ENCODE results near the gene RNF121.
A peak's percentile ranks its signal among the peaks of the same experiment; 100 is the strongest.

The RNF121 gene

GRCh38 chr11:71927820-71928736 lies 768 bp upstream of the RNF121 start, which contains the start of gene XNDC1N:
TSS of gene XNDC1N (minus strand) at chr11:71928594. CDS start at chr11:71923353, 5,241 bp downstream.
- DNase-seq = peak; percentile 89
- Histone ChIP-seq H3K79me2 (ENCODE audit: low read length) (peaks cover 54% of the 10 kb centered on the region), H3K27me3 (replicated peaks; ENCODE audit: insufficient read depth, low read length) (no peaks in the 10 kb centered on the region), H3K27ac (ENCODE audit: low read length) (peak within 1 kb of the TSS; percentile 95), H3K4me3 (ENCODE audit: low read length) (peak within 1 kb of the TSS; percentile 94), H3K9me3 (replicated peaks; ENCODE audit: insufficient read depth, low read length) (no peaks in the 10 kb centered on the region), H2AFZ (ENCODE audit: low read length) (peak within 1 kb of the TSS; percentile 92), H3F3A (ENCODE audit: insufficient read depth, low read length) (peaks cover 4% of the 10 kb centered on the region), H3K4me2 (ENCODE audit: low read depth, low read length) (peak within 1 kb of the TSS; percentile 83), H3K36me3 (replicated peaks; ENCODE audit: insufficient read depth, low read length) (no peaks in the 10 kb centered on the region), H3K9ac (ENCODE audit: low read length) (peak within 1 kb of the TSS; percentile 95), H3K9me2 (replicated peaks; ENCODE audit: insufficient read depth, low read length) (no peaks in the 10 kb centered on the region), H3K4me1 (ENCODE audit: low read length) (peaks cover 11% of the 10 kb centered on the region), H4K20me1 (ENCODE audit: insufficient read depth, low read length) (no peaks in the 10 kb centered on the region)
- TF ChIP-seq EZH2 (optimal IDR thresholded peaks at IDR 0.05; ENCODE audit: low read depth, low read length) = no peak
- TF ChIP-seq CTCF (IDR thresholded peaks at IDR 0.05; ENCODE audit: low read length) = no peak
- no peak for TF ChIP-seq EZH2phosphoT487 (IDR thresholded peaks at IDR 0.05; ENCODE audit: low read length)

- Histone ChIP-seq H3K9ac (ENCODE audit: low read length) (peak overlapping the region; percentile 95), H3K4me2 (ENCODE audit: low read depth, low read length) (peak overlapping the region; percentile 83), H3K27ac (ENCODE audit: low read length) (no peak overlapping the region), H4K20me1 (ENCODE audit: insufficient read depth, low read length) (no peaks in the 10 kb centered on the region), H3K4me3 (ENCODE audit: low read length) (peak overlapping the region; percentile 94), H3F3A (ENCODE audit: insufficient read depth, low read length) (peaks cover 4% of the 10 kb centered on the region), H3K4me1 (ENCODE audit: low read length) (peaks cover 11% of the 10 kb centered on the region), H3K36me3 (replicated peaks; ENCODE audit: insufficient read depth, low read length) (no peaks in the 10 kb centered on the region), H3K9me3 (replicated peaks; ENCODE audit: insufficient read depth, low read length) (no peaks in the 10 kb centered on the region), H3K79me2 (ENCODE audit: low read length) (peaks cover 68% of the 10 kb centered on the region), H3K27me3 (replicated peaks; ENCODE audit: insufficient read depth, low read length) (no peaks in the 10 kb centered on the region), H2AFZ (ENCODE audit: low read length) (peak overlapping the region; percentile 92), H3K9me2 (replicated peaks; ENCODE audit: insufficient read depth, low read length) (no peaks in the 10 kb centered on the region)
- TF ChIP-seq EZH2phosphoT487 (IDR thresholded peaks at IDR 0.05; ENCODE audit: low read length) (no peak), CTCF (IDR thresholded peaks at IDR 0.05; ENCODE audit: low read length) (no peak), EZH2 (optimal IDR thresholded peaks at IDR 0.05; ENCODE audit: low read depth, low read length) (no peak)
- no peak for DNase-seq
Measured at GRCh38 chr11:71929491-71929890, 645 bp downstream of the RNF121 start.

GRCh38 chr11:71930556-71931244 lies 1.9 kb downstream of the RNF121 start:
- Histone ChIP-seq H3F3A (ENCODE audit: insufficient read depth, low read length) (peaks cover 4% of the 10 kb centered on the region), H3K9me2 (replicated peaks; ENCODE audit: insufficient read depth, low read length) (no peaks in the 10 kb centered on the region), H4K20me1 (ENCODE audit: insufficient read depth, low read length) (no peaks in the 10 kb centered on the region), H3K27ac (ENCODE audit: low read length) (no peak overlapping the region), H2AFZ (ENCODE audit: low read length) (no peak overlapping the region), H3K4me3 (ENCODE audit: low read length) (no peak overlapping the region), H3K9ac (ENCODE audit: low read length) (no peak overlapping the region), H3K4me2 (ENCODE audit: low read depth, low read length) (0 out of 2 replicates have a peak overlapping the region, but pooled peaks have one; percentile 4), H3K4me1 (ENCODE audit: low read length) (peaks cover 11% of the 10 kb centered on the region), H3K79me2 (ENCODE audit: low read length) (peaks cover 78% of the 10 kb centered on the region), H3K27me3 (replicated peaks; ENCODE audit: insufficient read depth, low read length) (no peaks in the 10 kb centered on the region), H3K36me3 (replicated peaks; ENCODE audit: insufficient read depth, low read length) (no peaks in the 10 kb centered on the region), H3K9me3 (replicated peaks; ENCODE audit: insufficient read depth, low read length) (no peaks in the 10 kb centered on the region)
- TF ChIP-seq CTCF (IDR thresholded peaks at IDR 0.05; ENCODE audit: low read length) (no peak), EZH2 (optimal IDR thresholded peaks at IDR 0.05; ENCODE audit: low read depth, low read length) (no peak), EZH2phosphoT487 (IDR thresholded peaks at IDR 0.05; ENCODE audit: low read length) (no peak)
- no peak for DNase-seq

All from MM.1S (cell line).